Coronary artery (tissue), 2 donors: ENCODE results near the gene SIT1.

Experiments
- DNase-seq: peaks from one replicate; pipeline ENCODE4 v3.0.0-alpha.2; 2017; ENCODE audit warnings: low spot score
- H3K27ac ChIP-seq, 2 donors: fragments of 200-600 bp; sonication (generic); one replicate each; pipeline ENCODE4 v1.5.1; 2016 to 2019
- H3K4me3 ChIP-seq: fragments of 200-600 bp; sonication (generic); 2 replicates; pipeline ENCODE4 v1.5.1; 2016; ENCODE audit warnings: mild to moderate bottlenecking, moderate library complexity
- TF ChIP-seq, protein P1 (sequence below): fragments of 200-600 bp; sonication (generic); IDR thresholded peaks from one replicate; pipeline ENCODE4 v1.5.1; 2019; ENCODE audit warnings: antibody characterized with exemption

Gene SIT1

DNA sequence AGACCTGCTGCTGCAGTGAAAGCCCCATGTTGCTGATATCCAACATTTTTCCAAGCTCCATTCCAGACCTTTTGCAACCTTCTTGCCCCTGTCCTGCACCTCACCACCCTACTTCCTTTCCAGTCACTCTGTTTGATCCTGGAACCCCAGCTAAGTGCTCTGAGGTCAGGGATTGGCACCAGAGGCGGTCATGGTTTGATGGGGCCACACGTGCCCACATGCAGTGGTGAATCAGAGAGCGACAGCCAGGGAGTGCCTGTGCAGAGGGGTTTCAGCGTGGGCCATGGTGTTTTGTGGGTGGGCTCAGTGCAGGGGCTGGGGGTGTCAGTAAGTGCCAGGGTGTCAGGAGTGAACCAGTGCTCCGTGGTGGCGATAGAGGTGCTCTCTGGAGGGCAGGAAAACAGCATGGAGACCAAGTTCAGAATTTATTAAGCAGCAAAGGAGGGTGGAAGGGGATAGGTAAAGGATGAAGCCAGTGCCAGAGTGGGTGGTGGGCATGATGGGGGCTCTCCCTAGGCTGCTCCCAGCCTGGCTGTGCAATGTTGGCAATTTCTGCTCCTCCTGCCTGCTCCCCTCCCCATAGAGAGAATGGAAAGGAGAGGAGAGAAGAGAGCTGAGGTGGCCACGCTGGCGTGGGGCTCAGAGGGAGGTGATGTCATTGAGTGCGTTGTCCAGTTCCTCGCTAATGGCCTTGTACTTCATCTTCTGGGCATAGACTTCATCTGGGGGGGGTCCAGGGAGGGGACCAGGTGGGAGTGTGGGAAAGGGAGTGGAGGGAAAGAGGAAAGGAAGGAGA, 32.0 kb upstream of the SIT1 start:
- TF ChIP-seq, protein P1, sequence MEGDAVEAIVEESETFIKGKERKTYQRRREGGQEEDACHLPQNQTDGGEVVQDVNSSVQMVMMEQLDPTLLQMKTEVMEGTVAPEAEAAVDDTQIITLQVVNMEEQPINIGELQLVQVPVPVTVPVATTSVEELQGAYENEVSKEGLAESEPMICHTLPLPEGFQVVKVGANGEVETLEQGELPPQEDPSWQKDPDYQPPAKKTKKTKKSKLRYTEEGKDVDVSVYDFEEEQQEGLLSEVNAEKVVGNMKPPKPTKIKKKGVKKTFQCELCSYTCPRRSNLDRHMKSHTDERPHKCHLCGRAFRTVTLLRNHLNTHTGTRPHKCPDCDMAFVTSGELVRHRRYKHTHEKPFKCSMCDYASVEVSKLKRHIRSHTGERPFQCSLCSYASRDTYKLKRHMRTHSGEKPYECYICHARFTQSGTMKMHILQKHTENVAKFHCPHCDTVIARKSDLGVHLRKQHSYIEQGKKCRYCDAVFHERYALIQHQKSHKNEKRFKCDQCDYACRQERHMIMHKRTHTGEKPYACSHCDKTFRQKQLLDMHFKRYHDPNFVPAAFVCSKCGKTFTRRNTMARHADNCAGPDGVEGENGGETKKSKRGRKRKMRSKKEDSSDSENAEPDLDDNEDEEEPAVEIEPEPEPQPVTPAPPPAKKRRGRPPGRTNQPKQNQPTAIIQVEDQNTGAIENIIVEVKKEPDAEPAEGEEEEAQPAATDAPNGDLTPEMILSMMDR, result no peak
- Histone ChIP-seq H3K27ac (peak overlapping the region; percentile 96), H3K4me3 (peak overlapping the region; percentile 82)
- DNase-seq, result no peak

DNA sequence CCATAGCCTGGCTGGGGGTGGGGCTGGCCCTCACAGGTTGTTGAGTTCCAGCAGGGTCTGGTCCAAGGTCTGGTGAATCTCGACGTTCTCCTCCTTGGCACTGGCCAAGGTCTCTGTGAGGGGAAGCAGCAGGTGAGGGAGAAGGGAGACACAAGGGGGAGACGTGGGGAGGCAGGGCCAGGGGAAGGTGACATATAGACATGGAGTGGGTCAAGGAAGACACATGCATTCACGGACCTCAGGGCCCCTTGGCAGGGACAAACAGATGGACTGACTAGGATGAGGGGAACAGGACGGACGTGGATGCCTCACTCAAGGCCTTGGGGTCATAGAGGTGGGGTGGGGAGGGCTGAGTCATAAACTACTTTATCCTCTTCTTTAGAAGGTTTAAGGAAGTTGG, 31.3 kb upstream of the SIT1 start:
- no peak for DNase-seq
- peak overlapping the region; percentile 82 for H3K4me3 ChIP-seq
- TF ChIP-seq, protein P1, result no peak
- H3K27ac ChIP-seq, result peak overlapping the region; percentile 46 to 96

DNA sequence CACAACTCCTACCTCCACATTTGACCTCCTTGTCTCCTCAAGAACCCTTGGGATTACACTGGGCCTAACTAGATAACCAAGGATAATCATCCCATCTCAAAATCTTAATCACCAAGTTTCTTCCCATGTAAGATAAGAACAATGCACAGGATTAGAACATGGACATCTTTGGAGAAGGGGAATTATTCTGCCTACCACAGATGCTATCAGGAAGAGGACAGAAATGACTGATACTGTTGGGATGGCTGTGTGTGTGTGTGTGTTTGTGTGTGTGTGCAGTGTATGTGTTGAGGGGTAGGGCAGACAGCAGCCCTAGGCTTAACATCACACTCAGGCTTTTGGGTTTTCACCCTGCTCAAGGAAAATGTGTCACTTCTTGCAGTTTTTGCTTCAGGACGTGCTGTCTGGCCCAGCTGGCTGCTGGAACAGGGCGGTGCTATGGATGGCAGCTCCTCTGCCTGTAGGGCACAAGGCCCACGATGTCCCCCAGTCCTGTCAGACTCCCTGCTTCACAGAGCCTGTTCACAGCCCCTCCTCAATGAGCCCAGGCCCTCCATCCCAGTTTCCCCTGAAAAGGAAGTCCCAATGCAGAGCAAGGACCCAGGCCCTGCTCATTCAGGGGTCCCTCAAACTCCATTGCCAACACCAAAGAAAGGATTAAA, 30.7 kb upstream of the SIT1 start:
- H3K4me3 ChIP-seq, result peak overlapping the region; percentile 82
- DNase-seq, result no peak
- peak overlapping the region; percentile 46 to 96 for H3K27ac ChIP-seq
- TF ChIP-seq, protein P1, result no peak

DNA sequence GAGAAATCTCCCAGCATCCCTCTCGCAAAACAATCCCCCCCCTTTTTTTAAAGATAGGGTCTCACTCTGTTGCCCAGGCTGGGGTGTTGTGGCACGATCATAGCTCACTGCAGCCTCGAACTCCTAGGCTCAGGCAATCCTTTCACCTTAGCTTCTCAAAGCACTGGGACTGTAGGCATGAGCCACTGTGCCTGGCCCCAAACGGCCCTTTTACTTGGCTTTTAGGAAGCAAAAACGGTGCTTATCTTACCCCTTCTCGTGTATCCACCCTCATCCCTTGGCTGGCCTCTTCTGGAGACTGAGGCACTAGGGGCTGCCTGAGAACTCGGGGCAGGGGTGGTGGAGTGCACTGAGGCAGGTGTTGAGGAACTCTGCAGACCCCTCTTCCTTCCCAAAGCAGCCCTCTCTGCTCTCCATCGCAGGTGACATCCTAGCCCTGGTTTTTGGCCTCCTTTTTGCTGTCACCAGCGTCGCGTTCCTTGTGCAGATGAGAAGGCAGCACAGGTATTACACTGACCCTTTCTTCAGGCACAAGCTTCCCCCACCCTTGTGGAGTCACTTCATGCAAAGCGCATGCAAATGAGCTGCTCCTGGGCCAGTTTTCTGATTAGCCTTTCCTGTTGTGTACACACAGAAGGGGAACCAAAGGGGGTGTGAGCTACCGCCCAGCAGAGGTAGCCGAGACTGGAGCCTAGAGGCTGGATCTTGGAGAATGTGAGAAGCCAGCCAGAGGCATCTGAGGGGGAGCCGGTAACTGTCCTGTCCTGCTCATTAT, 29.8 kb upstream of the SIT1 start:
- Histone ChIP-seq H3K27ac (peak overlapping the region; percentile 46 to 96), H3K4me3 (no peak overlapping the region)
- no peak for DNase-seq
- TF ChIP-seq, protein P1, result no peak

DNA sequence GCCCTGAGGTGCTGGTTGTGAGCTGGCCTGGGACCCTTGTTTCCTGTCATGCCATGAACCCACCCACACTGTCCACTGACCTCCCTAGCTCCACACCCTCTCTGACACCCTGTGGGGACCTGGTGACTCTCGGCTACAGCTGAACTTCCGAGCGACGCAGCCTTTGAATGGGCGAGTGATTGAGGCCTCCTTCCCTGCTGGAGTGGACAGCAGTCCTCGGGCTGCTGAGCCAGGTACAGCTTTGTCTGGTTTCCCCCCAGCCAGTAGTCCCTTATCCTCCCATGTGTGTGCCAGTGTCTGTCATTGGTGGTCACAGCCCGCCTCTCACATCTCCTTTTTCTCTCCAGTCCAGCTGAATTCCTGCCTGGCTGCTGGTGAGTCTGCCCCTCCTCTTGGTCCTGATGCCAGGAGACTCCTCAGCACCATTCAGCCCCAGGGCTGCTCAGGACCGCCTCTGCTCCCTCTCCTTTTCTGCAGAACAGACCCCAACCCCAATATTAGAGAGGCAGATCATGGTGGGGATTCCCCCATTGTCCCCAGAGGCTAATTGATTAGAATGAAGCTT, 29.1 kb upstream of the SIT1 start:
- no peak overlapping the region for H3K4me3 ChIP-seq
- no peak for DNase-seq
- TF ChIP-seq, protein P1, result no peak
- peak overlapping the region in 1 of 2 donors; percentile 96 for H3K27ac ChIP-seq

DNA sequence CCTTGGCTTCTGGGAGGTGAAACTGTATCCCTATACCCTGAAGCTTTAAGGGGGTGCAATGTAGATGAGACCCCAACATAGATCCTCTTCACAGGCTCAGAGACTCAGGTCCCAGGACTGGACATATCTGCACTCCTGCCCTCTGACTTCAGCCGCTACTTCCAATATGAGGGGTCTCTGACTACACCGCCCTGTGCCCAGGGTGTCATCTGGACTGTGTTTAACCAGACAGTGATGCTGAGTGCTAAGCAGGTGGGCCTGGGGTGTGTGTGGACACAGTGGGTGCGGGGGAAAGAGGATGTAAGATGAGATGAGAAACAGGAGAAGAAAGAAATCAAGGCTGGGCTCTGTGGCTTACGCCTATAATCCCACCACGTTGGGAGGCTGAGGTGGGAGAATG, 28.4 kb upstream of the SIT1 start:
- TF ChIP-seq, protein P1, result no peak

More for the DNA sequence above, 28.4 kb upstream of the SIT1 start:
- DNase-seq, result no peak
- Histone ChIP-seq H3K27ac (peak overlapping the region in 1 of 2 donors; percentile 7), H3K4me3 (no peak overlapping the region)
